GM21423 (cell line): ENCODE data around the gene KIF26B.
"Not testable (repeated sequence)": the region's sequence is repeated elsewhere in the genome, so short reads cannot be mapped to it uniquely, and the experiment has no call there.

Experiments used
- ATAC-seq: cut with Tn5 transposase; IDR thresholded peaks from one replicate; pipeline ENCODE4 v1.9.1; 2021; ENCODE audit warnings: mild to moderate bottlenecking, moderate library complexity; ENCODE audit not compliant: unreplicated experiment

Gene KIF26B

DNA sequence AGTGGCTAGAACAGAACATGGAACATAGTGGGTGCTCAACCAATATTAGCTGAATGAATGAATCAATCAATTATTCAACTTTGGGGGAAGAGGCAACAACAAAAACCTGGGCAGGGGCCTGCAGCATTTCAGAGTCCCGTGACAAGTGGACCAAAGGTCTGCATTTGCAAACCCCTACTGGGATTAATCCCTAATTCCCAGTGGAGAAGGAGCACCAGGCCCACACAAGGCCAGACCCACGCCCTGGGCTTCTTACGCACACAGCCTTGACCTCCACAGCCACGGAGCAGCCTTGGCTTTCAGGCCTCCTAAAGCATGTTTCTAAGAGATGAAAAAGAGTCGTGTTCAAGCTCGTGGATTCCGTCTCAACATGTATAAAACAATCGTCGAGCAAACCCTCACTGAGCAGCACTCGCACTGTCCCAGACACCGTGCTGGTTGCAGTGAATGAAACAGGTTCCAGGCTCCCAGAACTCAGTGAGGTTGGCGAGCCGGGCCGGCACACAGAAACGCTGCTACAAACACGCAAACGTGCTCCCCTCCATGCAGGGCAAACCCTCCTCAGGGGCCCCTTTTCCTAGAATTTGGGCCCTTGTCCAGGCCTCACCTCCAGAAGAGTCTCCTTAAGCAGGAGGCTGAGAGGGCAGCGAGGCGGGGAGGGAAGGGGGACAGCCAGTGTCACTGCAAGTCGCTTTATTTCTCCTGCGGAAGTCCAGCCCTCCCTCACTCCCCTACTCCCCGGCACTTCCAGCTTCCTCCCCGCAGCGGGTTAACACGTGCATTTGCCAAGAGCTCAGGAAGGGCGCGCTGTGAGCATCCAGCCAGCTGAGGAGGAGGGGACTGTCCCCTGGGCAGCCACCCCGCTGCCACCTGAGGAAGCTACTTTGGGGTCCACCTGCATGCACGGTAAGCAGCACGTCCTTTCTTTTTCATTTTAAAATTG, 556.4 kb downstream of the KIF26B start:
- ATAC-seq = no peak

DNA sequence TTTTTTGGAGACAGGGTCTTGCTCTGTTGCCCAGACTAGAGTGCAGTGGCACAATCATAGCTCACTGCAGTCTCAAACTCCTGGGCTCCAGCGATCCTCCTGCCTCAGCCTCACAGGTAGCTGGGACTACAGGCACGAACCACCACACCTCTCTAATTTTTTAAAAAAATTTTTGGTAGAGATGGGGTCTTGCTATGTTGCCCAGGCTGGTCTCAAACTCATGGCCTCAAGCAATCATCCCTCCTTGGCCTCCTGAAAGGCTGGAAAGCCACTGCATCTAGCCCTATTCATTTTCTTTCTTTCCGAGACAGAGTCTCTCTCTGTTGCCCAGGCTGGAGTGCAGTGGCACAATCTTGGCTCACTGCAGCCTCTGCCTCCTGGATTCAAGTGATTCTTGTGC, 559.2 kb downstream of the KIF26B start:
- not testable (repeated sequence) for ATAC-seq

DNA sequence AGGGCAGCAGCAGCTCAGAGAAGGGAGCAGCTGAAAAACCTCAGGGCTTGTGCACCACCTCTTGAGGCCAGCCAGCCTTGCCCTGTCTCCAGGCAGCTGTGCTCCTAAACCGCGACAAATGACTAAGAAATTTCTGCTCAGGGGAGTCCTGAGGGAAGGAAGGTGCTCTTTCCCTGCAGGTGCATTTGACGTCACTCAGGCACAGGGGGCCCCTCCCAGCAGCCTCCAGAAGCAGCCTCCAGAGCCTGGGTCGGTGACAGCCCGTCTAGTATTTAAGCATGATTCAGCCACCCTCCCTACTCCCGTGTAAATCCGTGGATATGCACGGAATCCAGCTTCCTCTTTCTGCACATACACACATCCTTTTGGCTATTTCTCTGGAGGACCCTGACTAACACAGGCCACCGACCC, 560.5 kb downstream of the KIF26B start:
- no peak for ATAC-seq

DNA sequence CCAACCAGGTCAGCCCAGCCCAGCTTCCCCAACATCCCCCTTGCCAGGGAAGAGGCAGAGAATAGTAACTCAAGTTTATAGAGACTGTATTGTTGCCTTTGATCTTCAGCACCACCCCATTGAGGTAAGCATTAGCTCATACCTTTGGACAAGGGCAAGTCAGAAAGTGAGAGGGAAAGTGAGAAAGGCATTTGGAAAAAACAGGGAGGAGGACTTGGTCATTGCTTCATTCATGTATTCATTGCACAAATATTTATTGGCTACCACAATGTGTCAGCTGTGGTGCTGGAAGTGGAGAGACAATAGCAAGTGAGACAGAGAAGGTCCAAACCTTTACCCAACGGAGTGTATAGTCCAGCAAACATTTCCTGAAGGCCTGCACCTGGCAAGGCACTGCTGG, 561.2 kb downstream of the KIF26B start:
- ATAC-seq = no peak

DNA sequence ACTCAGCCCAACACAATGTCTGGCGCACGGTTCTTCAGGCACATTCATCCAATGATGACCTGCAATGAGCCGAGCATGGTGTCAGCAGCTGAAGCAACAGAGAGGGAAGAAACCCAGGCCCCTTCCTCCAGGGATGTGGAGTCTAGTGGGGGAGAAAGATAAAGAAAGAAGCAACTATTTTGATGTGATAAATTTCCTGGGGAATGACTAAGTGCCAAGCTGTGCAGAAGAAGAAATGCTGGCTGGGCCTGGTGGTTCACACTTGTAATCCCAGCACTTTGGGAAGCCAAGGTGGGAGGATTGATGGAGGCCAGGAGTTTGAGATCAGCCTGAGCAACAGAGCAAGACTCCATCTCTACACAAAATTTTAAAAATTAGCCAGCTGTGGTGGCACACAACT, 561.8 kb downstream of the KIF26B start:
- no peak for ATAC-seq

DNA sequence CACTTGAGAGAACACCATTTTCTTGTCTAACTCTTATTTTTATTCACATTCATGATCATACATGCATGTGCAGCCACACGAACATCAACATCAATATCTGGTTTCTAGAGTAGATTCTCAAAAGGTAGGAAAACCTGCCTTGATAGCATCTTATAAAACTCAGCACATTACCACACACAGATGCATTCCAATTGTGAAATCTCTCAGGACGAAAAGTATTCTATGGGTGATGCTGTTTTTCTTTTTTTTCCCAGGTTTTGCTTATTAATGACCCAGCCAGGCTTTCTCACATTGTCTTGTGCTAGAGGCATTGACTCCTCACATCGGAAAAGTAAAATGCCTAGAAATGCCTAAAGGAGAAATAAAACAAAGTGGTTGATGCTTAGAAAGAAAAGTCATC, 562.8 kb downstream of the KIF26B start:
- no peak for ATAC-seq

DNA sequence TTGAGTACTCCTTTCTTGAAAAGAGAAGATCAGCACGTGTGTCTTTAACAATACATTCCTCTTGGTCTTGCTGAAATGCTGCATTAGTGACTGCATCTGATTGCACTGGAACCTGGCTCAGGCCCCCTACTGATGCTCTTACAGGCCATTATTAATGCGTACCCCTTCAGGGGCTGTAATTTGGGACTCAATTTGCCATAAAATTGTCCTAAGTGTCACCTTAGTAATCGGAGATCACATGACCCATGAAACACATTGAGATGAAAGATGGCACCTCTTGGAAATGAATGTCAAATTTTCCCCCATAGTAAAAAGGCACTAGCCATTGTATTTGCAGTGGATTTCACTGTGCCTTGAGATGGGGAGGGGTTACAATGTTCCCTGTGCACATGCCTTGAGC, 563.3 kb downstream of the KIF26B start:
- no peak for ATAC-seq

DNA sequence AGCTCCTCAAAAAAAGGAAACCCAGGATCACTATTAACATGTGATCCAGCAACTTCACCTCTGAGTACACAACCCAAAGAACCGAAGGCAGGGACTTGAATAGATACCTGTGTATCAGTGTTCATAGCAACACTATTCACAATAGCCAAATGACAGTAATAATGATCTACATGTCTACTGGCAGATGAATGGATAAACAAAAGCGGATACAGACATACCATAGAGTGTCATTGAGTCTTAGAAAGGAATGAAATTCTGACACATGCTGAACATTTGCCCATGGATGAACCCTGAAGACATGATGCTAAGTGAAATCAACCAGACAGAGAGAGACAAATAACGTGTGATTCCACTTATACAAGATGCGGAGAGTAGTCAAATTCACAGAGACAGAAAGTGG, 564.2 kb downstream of the KIF26B start:
- no peak for ATAC-seq

DNA sequence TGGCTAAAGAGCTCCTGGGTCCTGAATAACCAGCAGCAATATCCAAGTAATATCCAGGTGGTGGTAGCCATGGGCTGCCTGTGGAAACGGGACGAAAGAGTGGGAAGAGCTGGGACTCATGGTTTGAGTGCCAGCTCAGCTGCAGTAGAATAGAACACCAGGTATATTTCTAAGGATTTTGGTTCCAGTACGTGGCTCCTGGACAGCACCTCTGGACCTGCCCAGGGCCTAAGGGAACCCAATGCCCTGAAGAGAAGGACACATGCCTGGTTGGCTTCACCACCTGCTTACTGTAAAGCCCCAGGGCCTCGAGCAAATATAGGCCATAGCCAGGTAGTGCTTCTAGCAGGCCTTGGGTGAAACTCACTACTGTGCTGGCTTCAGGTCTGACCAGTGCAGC, 566.7 kb downstream of the KIF26B start:
- ATAC-seq = no peak

DNA sequence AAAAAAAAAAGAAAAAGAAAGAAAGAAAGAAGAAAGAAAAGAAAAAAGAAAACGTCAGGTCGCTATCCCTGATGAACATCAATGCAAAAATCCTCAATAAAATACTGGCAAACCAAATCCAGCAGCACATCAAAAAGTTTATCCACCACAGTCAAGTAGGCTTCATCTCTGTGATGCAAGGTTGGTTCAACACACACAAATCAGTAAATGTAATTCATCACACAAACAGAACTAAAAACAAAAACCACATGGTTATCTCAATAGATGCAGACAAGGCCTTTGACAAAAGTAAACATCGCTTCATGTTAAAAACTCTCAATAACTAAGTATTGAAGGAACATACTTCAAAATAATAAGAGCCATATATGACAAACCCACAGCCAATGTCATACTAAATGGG, 573.2 kb downstream of the KIF26B start:
- not testable (repeated sequence) for ATAC-seq

DNA sequence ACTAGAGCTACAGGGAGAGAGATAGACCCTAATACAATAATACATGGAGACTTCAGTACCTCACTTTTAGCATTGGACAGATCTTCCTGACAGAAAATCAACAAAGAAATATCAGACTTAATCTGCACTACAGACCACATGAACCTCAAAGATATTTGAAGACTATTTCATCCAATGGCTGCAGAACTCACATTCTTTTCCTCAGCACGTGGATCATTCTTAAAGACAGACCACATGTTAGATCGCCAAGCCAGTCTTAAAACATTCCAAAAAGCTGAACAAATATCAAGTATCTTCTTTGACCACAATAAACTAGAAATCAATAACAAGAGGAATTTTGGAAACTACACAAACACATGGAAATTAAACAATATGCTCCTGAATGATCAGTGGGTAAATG, 576.0 kb downstream of the KIF26B start:
- ATAC-seq = no peak

DNA sequence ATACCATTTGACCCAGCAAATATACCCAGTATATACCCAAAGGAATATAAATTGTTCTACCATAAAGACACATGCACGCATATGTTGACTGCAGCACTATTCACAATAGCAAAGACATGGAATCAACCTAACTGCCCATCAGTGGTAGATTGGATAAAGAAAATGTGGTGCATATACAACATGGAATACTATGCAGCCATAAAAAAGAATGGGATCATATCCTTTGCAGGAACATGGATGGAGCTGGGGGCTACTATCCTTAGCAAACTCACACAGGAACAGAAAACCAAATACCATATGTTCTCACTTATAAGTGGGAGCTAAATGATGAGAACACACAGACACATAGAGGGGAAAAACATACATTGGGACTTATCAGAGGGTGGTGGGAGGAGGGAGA, 585.6 kb downstream of the KIF26B start:
- not testable (repeated sequence) for ATAC-seq

DNA sequence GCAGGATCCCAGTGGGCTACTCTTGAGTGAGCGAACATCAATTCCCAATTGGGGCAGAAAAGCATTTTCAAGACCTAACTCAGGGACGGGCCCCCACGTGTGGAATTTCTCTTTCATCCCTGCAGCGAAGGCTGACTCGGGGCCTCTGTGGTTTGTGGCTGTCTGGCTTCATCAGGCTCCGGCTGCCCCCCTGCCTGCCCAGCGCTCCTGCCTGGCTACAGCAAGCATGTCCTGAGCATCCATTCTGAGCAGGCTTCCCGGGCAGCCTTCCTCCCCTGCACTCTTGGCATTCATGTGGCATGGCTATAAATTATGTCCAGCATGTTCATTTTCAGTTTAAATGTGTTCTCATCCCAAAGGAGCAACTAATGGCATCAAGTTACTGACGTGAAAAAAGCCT, 588.1 kb downstream of the KIF26B start:
- ATAC-seq = no peak

DNA sequence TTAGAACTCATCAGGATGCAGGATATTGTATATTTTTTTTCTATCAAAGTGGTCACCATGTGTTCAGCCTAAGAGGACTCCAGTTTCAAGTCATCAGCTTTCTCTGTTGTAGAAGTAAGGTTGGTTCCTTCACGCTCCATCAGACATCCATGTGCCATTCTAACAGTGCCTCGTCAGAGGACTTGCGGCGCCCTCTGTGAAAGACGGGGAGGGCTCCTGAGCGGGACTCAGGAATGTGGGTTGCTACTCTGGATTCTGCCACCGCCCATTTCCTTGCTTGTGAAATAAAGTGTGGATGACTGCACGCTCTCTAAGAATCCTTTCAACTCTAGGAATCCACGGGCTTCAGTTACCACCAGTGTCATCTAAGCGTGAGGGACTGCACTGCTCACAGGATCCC, 593.5 kb downstream of the KIF26B start:
- no peak for ATAC-seq

DNA sequence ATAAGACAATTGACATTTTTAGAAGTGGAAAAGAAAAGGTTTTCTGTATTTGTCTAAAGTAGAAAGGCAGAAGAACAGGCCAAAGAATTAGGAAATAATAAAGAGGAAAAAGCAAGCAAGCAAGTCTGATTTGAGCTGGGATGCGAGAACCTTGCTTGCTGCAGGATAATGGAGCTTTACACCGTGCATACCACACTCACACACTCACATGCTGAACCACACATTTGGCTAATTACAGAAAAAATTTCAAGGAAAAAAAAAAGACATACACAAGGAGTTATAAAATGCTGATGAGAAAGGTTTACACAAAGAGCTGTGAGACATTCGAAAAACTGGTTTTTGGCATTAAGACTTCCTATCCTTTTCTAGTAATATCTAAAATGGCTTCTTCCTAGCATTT, 593.9 kb downstream of the KIF26B start:
- ATAC-seq = no peak

DNA sequence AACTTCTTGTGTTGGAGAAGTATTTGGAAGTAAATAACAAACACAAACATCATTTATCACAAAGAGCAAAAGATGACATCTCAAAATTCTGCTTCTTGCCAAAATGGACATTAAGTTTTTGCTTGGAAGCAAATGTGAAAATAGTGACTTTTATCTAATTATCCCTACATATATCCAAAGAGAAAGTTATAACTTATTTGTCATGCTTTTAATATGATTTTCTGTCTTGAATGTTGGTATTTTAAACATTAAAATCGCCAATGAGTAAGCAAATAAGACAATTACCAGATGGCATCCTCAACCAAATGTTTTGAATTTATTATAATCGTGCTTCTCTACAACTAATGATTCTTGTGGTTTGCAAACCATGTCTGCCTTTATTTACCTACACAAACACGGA, 594.3 kb downstream of the KIF26B start:
- ATAC-seq = no peak

DNA sequence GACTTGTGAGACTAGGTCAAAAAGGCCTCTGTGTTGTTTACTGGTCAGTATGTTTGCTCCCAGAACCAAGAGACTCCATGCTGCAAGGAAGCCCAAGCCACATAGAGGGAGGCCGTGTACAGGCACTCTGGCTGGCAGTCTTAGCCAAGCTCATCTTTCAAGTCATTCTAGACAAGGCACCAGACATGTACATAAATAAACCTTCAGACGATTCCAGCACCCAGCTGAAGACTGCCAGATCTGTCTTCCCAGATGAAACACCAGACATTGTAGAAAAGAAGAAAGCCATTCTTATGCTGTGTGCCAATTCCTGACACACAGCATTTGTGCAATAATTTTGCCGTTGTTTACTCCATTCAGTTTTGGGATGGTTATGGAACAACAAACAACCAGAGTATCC, 595.5 kb downstream of the KIF26B start:
- no peak for ATAC-seq

DNA sequence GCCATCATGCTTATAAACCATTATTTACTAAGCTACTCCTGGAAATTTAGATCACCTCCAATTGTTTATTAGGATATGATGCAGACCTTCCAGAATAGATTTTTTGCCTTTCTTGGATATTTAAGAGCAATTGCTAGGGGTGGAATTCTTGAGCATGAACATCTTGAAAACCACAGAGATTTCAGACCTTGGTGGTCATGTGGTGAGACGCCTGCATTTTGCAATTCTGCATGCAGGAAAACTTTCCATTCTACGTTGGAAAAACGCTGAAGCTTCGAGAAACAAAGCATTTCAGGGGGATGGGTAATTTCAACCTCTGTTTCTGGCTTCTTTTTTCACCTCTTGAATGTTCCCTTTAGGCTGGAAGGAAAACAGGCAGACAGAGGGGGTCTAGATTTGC, 596.3 kb downstream of the KIF26B start:
- ATAC-seq = no peak

DNA sequence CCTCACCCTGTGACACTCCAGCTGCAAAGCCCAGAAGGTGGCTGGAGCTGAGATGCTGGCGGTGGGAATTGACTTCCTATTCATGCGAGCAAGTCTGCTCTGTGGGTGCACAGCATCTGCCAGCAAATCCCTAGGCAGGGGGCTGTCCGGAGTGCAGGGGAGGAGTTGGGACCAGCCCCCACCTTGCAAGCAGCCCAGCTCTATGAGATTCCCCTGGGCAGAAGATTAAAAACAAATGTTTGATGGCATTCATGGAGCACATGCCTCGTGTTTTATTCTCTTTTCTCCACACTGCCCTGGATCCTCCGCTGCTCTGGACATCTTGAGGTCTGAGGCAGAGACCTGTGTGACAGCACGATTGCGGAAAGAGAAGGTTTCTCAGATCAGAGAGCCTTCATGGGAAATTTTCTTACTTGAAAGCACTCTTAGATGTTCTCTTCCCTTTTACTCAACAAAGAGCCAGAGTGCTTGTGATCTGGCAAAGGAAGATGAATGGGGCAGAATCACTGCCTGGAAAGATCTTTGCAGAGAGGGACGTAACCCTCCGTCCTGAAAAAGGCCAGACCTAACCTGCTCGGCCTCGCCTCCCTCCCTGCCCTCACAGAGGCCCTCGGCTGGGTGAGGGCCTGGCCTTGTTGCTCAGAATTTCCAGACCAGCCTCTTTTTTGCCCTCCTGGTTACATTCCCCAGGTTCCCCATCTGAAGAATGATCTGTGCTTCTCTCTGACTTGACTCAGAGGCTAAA, 597.1 kb downstream of the KIF26B start:
- no peak for ATAC-seq

DNA sequence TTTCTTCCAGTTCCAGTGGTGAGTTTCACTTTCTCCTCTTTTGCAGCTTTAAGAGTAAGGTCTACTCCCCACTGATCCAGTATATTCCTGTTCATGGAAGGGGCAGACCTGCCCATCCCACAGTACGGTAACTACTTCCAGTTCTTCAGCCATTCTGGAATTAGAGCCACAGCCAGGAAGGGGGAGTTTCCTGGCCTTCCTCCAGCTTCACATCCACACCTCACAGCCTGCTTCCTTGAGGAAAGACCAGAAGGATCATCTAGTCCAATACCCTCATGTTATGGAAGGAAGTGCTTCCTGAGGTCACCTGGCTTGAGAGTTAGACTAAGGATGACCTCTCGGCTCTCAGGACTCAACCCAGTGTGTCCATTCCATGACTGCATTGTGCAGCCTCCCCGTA, 597.8 kb downstream of the KIF26B start:
- no peak for ATAC-seq

DNA sequence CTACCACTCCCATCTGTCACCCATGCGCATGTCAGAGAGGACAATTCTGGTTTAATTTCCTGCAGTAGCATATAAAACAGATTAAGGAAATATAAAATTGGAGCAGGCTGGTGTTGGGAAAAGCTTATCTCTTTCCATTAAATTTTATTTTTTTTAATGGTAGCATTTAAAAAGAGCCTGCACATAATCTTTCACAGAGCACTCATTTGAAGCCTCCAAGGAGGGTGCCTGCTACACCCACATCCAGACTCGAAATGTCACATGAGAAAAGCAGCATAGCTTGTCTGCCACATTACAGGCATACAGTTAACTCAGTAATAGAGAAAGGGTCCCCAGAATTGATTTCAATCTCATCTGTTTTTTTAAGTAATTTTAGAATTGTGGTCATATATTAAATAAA, 599.0 kb downstream of the KIF26B start:
- no peak for ATAC-seq

DNA sequence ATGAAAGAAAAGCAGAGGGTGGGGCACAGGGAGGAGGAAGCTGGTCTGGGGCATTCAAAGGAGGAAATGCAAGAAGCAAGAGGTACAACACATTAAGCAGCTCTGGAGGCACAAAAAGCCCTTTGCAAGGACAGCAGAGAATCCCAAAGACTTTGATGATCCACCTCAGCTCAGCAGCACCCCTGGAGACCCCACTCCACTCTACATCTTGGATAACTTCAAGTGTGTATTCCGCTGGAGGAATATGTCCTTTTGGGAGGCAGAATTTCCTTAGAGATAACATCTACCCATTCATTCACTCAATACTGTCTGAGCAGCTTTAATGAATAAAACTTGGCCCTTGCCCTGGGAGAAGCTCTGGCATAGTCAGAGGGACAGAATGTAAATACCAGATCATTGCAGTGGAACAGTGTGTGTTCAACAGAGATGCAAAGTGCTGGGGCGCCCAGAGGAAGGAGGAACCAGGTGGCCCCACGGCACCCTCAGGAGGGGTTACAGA, 599.7 kb downstream of the KIF26B start:
- no peak for ATAC-seq
